Kidney epithelial cell (primary cell): ENCODE measurements around the gene PHF21B. TPM values are rescaled to one million over a fixed set of nuclear protein-coding genes. Genes with fewer than 3 reads are reported as not detected.

Source experiments
- DNase-seq: peaks from one replicate; pipeline ENCODE4 v3.0.0-alpha.2; 2010; ENCODE audit warnings: low read depth
- H3K27me3 ChIP-seq: 2 replicates; pipeline ENCODE4 v1.6.0; 2011; ENCODE audit warnings: low read length; ENCODE audit not compliant: control insufficient read depth, insufficient read depth
- H3K36me3 ChIP-seq: 2 replicates; pipeline ENCODE4 v1.5.1; 2011; ENCODE audit warnings: low read length; ENCODE audit not compliant: control insufficient read depth, insufficient read depth
- H3K4me3 ChIP-seq: 2 replicates; pipeline ENCODE4 v1.5.1; 2011; ENCODE audit warnings: low read depth, mild to moderate bottlenecking, control low read depth, low read length
- CTCF ChIP-seq: IDR thresholded peaks from 2 replicates; pipeline ENCODE4 v1.5.1; 2011; ENCODE audit warnings: mild to moderate bottlenecking, moderate library complexity, low read length, control low read depth, inconsistent platforms; ENCODE audit not compliant: insufficient read depth, poor library complexity, severe bottlenecking
- total RNA-seq: library from RNA; depleted of rRNA; stranded (reverse); fragments of >200 nt; gene quantifications from 2 replicates; pipeline ENCODE4 v1.2.3, GENCODE V29; 2015

PHF21B gene
- total RNA-seq, 1 donor from 2014 or later, result 1.5 TPM

GRCh38 chr22:44920183-44920582 lies 89.6 kb downstream of the PHF21B start:
- no peak for DNase-seq
- TF ChIP-seq CTCF, result no peak
- no peak overlapping the region for H3K4me3 ChIP-seq

GRCh38 chr22:44919691-44920090 lies 90.1 kb downstream of the PHF21B start:
- DNase-seq, result no peak
- no peaks in the 10 kb centered on the region for H3K27me3 ChIP-seq
- no peaks in the 10 kb centered on the region for H3K36me3 ChIP-seq
- no peak overlapping the region for H3K4me3 ChIP-seq
- no peak for TF ChIP-seq CTCF

More at GRCh38 chr22:44920183-44920582, 89.6 kb downstream of the PHF21B start:
- Histone ChIP-seq H3K36me3 (no peaks in the 10 kb centered on the region), H3K27me3 (no peaks in the 10 kb centered on the region)

GRCh38 chr22:44918925-44919392 lies 90.8 kb downstream of the PHF21B start:
- no peak for DNase-seq
- no peak for TF ChIP-seq CTCF
- H3K4me3 ChIP-seq, result no peak overlapping the region
- H3K36me3 ChIP-seq, result no peaks in the 10 kb centered on the region
- H3K27me3 ChIP-seq, result no peaks in the 10 kb centered on the region

GRCh38 chr22:44918166-44918924 lies 91.5 kb downstream of the PHF21B start:
- TF ChIP-seq CTCF, result no peak
- H3K27me3 ChIP-seq, result no peaks in the 10 kb centered on the region
- no peaks in the 10 kb centered on the region for H3K36me3 ChIP-seq
- DNase-seq, result no peak
- H3K4me3 ChIP-seq, result no peak overlapping the region

- no peak for DNase-seq
- Histone ChIP-seq H3K27me3 (no peaks in the 10 kb centered on the region), H3K36me3 (no peaks in the 10 kb centered on the region), H3K4me3 (no peak overlapping the region)
- TF ChIP-seq CTCF, result no peak
These were observed 92.2 kb downstream of the PHF21B start for GRCh38 chr22:44917372-44918165.
